Coronary artery (tissue), 2 donors: ENCODE data around the gene NCBP2L.
A peak's percentile ranks its signal among the peaks of the same experiment; 100 is the strongest.

Experiments used
- DNase-seq: peaks from one replicate; pipeline ENCODE4 v3.0.0-alpha.2; 2017; ENCODE audit warnings: low spot score
- H3K27ac ChIP-seq, 2 donors: fragments of 200-600 bp; sonication (generic); one replicate each; pipeline ENCODE4 v1.5.1; 2016 to 2019
- H3K4me3 ChIP-seq: fragments of 200-600 bp; sonication (generic); 2 replicates; pipeline ENCODE4 v1.5.1; 2016; ENCODE audit warnings: mild to moderate bottlenecking, moderate library complexity
- CTCF ChIP-seq: fragments of 200-600 bp; sonication (generic); IDR thresholded peaks from one replicate; pipeline ENCODE4 v1.5.1; 2019; ENCODE audit warnings: antibody characterized with exemption

The NCBP2L gene

DNA sequence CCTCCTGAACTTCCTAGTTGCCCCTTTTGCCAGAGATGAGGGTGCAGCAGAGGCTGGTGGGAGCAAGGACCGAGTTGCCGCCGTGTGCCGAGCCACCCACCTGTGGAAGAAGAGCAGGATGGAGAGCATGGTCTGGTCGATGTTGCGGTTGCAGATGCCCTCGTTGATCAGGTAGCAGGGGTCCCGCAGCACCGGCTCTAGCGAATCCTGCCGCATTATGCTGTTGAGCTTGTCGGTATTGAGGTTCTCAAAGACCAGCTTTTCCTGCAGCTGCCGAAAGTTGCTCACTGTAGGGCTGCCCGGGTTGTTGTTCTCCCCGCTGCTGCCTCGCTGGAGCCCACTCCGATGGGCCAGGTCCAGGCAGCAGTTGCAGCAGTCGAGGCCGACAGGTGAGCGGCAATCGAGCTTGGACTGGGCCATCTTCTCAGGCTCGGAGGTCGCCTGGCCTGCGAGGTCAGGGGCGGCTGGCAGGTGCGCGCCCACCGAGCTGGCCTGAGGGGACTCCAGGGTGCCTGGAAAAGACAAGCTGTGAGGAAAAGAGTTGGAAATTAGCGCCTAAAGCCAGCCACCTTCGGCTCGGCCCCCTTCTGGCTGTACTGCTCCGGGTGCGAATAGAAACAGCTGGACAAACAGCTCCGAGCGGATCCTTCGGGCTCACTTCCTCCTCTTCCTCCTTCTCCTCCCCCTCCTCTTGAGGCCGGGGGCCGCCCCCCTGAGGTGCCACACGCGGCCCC, 2.4 kb upstream of the NCBP2L start:
- H3K4me3 ChIP-seq: peak overlapping the region; percentile 69
- H3K27ac ChIP-seq: peak overlapping the region; percentile 88 to 91
- no peak for TF ChIP-seq CTCF
- DNase-seq: no peak

GRCh38 chrX:107775734-107776511, 1.6 kb upstream of the NCBP2L start, which contains the start of gene TSC22D3:
TSC22D3 (minus strand) TSS chrX:107775787; CDS start chrX:107775419, 368 bp downstream.
- H3K27ac ChIP-seq: peak within 1 kb of the TSS; percentile 88 to 91
- H3K4me3 ChIP-seq: peak within 1 kb of the TSS; percentile 69
- TF ChIP-seq CTCF: no peak
- DNase-seq: peak; percentile 92

DNA sequence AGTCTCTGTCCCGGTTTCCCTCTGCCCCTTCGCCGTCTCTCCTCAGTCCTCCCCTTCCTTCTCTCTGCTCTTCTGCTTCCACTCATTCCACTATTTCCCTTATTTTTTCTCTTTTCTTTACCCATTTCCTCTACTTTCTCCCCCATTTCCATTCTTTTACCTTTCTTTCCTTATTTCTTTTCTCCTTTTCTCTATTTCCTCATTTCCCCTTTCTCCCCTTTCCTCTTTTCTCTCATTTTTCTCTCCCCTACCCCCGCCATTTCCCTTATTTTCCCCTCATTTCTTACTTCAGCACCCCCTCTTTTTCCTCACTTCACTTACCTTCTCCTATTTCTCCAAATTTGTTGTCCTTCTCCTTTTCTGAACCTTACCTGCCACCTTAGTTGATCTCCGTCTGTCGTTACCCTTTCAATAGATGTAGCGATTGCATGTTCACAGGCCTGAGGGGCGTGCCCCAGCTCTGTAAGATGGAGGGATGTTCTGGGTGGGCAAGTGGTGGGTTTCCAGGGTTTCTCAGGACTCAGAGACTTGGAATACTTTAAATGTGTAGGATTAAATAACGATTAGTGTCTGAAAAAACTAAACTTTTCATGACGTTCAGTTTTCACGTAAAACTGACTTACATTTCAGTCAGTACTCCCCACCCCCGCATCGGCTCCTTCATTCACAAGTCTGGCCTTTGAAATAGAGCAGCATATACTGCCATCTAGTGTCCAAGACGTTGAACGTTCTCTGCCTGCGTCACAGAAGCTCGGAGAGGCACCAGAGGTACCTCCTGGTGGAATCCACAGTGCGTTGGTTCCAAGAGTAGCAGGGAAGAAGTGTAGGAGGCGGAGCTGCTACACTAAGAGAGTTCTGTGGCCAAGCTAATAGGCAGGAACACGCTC, 641 bp upstream of the NCBP2L start:
- peak overlapping the region; percentile 88 to 91 for H3K27ac ChIP-seq
- H3K4me3 ChIP-seq: peak overlapping the region; percentile 69
- DNase-seq: peak; percentile 87
- peak; percentile 56 for TF ChIP-seq CTCF

DNA sequence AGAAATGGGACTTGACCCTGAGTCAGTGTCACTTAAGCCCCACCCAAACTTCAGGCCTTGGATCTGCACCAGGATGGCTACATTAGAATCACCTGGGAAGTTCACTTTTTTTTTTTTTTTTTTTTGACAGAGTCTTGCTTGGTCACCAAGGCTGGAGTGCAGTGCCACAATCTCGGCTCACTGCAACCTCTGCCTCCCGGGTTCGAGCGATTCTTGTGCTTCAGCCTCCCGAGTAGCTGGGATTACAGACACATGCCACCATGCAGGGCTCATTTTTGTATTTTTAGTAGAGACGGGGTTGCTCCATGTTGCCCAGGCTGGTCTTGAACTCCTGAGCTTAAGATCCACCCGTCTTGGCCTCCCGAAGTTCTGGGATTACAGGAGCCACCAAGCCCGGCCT, 3.0 kb downstream of the NCBP2L start:
- TF ChIP-seq CTCF: no peak
- DNase-seq: no peak

DNA sequence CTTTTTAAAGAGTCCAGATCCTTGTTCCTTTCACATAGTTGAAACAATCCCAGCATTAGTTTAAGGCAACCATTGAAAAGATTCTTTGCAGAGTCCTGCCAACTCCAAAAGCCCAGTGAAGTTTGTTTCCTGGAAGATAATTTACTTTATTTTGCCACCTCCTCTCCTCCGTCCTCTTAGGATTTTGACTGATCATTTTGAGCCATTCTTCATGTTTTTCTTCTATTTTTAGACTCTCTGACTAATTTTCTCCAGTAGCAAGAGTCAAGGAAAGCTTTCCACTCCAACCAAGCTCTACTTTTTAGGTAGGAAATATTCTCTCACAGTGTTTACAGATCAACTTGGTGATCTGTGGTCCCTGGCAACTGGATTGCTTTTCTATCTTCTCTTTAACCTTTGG, 10.3 kb downstream of the NCBP2L start:
- no peak for DNase-seq
- Histone ChIP-seq H3K27ac (peak overlapping the region; percentile 28 to 68), H3K4me3 (no peak overlapping the region)
- no peak for TF ChIP-seq CTCF

More for the DNA sequence above, 3.0 kb downstream of the NCBP2L start:
- H3K4me3 ChIP-seq: no peak overlapping the region
- no peak overlapping the region for H3K27ac ChIP-seq

DNA sequence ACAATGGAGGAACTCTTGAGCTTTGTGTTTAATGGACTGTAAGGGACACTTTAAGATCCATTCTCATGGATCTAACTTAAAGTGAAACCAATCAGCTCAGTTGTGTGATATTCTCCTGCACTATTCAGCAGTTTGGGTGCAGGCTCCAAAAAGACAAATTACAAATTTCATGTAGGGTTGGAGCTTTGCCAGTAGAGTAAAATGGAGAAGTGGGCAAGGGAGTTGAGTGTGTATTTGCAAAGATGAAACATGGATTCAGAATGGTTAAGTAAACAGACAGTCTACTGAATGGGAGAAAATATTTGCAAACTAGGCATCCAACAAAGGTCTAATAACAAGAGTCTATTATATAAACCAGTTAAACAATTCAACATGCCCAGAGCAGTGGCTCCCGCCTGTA, 26.9 kb downstream of the NCBP2L start:
- H3K27ac ChIP-seq: no peak overlapping the region
- no peak for DNase-seq
- H3K4me3 ChIP-seq: no peak overlapping the region
- TF ChIP-seq CTCF: no peak
